Activated CD4-positive, CD25-positive, alpha-beta regulatory T cell (primary cell): ENCODE results near the gene MSH5.
A peak's percentile ranks its signal among the peaks of the same experiment; 100 is the strongest.

Experiments used
- DNase-seq, 4 experiments: peaks; one replicate each; lab custom pipeline; 2025; lab: John Stamatoyannopoulos, UW

MSH5 gene

GRCh38 chr6:31729979-31730630 is 9.7 kb upstream of the MSH5 start:
- peak; percentile 28 to 56 (median 34) for DNase-seq

- DNase-seq = no peak
Measured at GRCh38 chr6:31730631-31731086, 9.1 kb upstream of the MSH5 start.

GRCh38 chr6:31732029-31732428 is 7.8 kb upstream of the MSH5 start:
- DNase-seq = no peak

- no peak for DNase-seq
Measured at GRCh38 chr6:31733734-31734133, 6.1 kb upstream of the MSH5 start.

GRCh38 chr6:31734247-31734820 is 5.5 kb upstream of the MSH5 start:
- DNase-seq = no peak

GRCh38 chr6:31734821-31735406 is 4.9 kb upstream of the MSH5 start:
- DNase-seq = peak in 3 of 4 experiments; percentile 21 to 35 (median 21)

GRCh38 chr6:31736021-31736767 is 3.6 kb upstream of the MSH5 start, which contains the start of gene CLIC1:
Gene CLIC1 (minus strand): TSS chr6:31736530. CDS start chr6:31736300, 230 bp downstream.
- peak; percentile 43 to 58 (median 49) for DNase-seq

GRCh38 chr6:31736768-31737314 is 3.0 kb upstream of the MSH5 start:
- DNase-seq = no peak

- DNase-seq = no peak
Measured at GRCh38 chr6:31737315-31737990, 2.4 kb upstream of the MSH5 start.

GRCh38 chr6:31737991-31738979 is 1.5 kb upstream of the MSH5 start:
- DNase-seq = peak in 2 of 4 experiments; percentile 30 to 31

- no peak for DNase-seq
Measured at GRCh38 chr6:31740397-31741223, 805 bp downstream of the MSH5 start.

GRCh38 chr6:31741815-31742214 is 2.0 kb downstream of the MSH5 start:
- DNase-seq = no peak

GRCh38 chr6:31742894-31743293 is 3.1 kb downstream of the MSH5 start:
- no peak for DNase-seq

GRCh38 chr6:31744422-31744821 is 4.6 kb downstream of the MSH5 start:
- DNase-seq = no peak

- DNase-seq = no peak
Measured at GRCh38 chr6:31749301-31750036, 9.7 kb downstream of the MSH5 start.

GRCh38 chr6:31750411-31751022 is 10.7 kb downstream of the MSH5 start:
- DNase-seq = no peak

- DNase-seq = no peak
Measured at GRCh38 chr6:31752739-31753319, 13.0 kb downstream of the MSH5 start.

- no peak for DNase-seq
Measured at GRCh38 chr6:31758281-31758680, 18.5 kb downstream of the MSH5 start.
